Measurements from ENCODE around the gene RAB1A.

The RAB1A gene

DNA sequence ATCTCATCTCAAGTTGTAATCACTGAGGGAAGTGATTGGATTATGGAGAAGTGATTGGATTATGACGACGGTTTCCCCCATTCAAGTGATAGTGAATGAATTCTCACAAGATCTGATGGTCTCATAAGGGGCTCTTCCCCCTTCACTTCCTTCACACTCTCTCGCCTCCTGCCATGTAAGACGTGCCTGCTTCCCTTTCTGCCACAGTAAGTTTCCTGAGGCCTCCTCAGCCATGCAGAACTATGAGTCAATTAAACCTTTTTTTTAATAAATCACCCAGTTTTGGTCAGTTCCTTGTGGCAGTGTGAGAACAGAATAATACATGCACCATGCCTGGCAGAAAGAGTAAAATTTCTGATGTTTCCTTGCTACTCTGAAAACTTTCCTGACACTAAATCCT, 37.1 kb downstream of the RAB1A start:
- DNase-seq (ENCODE audit: low read depth), result no peak

DNA sequence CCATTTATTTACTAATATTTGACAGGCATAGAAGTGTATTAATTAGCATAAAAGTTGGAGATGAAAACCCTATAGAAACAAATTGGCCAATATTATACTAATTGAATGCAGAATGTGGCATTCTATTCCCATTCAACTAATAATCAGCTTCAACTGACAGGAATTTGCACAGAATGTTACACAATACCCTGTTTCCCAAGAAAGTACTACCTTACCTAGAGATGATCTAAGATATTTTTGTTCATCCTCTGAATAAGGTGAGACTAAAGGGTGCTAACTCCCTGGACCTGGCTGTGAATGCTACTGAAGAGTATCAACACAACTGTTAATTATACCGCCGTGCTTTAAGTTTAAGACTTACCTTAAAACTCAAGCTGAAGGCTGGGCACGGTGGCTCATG, 44.8 kb downstream of the RAB1A start:
- TF ChIP-seq, protein P1, sequence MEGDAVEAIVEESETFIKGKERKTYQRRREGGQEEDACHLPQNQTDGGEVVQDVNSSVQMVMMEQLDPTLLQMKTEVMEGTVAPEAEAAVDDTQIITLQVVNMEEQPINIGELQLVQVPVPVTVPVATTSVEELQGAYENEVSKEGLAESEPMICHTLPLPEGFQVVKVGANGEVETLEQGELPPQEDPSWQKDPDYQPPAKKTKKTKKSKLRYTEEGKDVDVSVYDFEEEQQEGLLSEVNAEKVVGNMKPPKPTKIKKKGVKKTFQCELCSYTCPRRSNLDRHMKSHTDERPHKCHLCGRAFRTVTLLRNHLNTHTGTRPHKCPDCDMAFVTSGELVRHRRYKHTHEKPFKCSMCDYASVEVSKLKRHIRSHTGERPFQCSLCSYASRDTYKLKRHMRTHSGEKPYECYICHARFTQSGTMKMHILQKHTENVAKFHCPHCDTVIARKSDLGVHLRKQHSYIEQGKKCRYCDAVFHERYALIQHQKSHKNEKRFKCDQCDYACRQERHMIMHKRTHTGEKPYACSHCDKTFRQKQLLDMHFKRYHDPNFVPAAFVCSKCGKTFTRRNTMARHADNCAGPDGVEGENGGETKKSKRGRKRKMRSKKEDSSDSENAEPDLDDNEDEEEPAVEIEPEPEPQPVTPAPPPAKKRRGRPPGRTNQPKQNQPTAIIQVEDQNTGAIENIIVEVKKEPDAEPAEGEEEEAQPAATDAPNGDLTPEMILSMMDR (conservative IDR thresholded peaks at IDR 0.05; ENCODE audit: low read depth, low read length), result no peak
- no peak for DNase-seq (ENCODE audit: low read depth)

More for the DNA sequence above, 37.1 kb downstream of the RAB1A start:
- H3K4me3 ChIP-seq (ENCODE audit: low read depth, low read length), result no peak overlapping the region
- TF ChIP-seq, protein P1 (conservative IDR thresholded peaks at IDR 0.05; ENCODE audit: low read depth, low read length), result no peak

DNA sequence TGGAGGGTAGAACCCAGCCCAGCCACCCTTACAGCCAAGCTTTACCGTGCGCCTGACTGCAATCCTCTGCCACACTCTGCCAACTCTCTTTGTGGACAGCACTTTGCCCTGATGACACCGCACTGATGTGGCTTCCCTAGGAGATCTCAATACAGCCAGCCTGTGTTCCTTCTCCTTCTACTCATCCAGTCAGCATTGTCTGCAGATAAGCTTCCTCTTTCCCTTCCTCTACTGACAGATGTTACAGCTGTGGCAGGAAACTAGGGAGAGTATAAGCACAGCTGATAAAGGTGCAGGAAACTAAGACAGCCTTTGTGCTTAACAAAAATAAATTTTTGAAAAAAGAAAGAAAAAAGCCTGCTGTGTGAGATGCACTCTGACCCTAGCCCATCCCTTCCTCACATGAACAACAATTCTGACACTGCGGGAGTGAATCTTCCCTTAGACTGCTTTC, 48.6 kb downstream of the RAB1A start:
- TF ChIP-seq, protein P1 (conservative IDR thresholded peaks at IDR 0.05; ENCODE audit: low read depth, low read length), result no peak
- no peak overlapping the region for H3K4me3 ChIP-seq (ENCODE audit: low read depth, low read length)
- DNase-seq (ENCODE audit: low read depth), result peak; percentile 20

More for the DNA sequence above, 44.8 kb downstream of the RAB1A start:
- no peak overlapping the region for H3K4me3 ChIP-seq (ENCODE audit: low read depth, low read length)

DNA sequence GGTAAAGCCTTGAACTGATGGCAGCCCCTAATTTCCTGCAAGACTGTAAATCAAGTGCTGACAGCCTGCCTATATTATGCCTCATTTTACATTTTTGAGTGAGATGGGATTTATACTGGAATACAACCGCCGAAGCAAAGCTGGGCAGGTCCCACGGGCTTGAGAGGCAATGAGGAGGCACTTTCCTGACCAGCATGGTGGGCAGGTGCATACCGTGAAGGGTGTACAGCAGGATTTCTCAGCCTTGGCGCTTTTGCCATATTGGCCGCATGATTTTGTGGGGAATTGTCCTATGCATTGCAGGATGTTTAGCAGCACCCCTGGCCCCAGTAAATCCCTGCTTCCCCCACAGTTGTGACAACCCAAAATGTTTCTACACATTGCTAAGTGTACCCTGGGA, 50.9 kb downstream of the RAB1A start:
- no peak overlapping the region for H3K4me3 ChIP-seq (ENCODE audit: low read depth, low read length)
- no peak for DNase-seq (ENCODE audit: low read depth)
- TF ChIP-seq, protein P1 (conservative IDR thresholded peaks at IDR 0.05; ENCODE audit: low read depth, low read length), result no peak

DNA sequence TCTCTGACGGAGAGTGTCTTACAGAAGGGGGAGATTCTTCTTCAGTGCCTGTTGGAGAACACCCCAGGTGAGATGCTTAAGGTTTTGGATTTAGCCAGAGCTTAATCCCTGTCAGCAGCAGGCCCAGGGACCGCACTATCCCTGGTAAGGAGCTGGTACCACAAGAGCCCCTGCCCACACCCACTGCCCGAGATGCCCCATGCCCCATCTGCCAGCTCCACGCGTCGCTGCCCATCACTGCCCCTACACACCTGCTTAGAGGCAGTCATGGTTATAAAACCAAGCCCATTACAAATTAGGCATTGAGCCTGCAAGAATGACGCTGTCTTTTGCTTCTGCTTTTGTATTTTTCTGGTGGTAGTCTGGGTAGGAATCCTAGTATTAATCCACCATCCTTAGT, 52.0 kb downstream of the RAB1A start:
- TF ChIP-seq, protein P1 (conservative IDR thresholded peaks at IDR 0.05; ENCODE audit: low read depth, low read length), result no peak
- DNase-seq (ENCODE audit: low read depth), result no peak
- no peak overlapping the region for H3K4me3 ChIP-seq (ENCODE audit: low read depth, low read length)

DNA sequence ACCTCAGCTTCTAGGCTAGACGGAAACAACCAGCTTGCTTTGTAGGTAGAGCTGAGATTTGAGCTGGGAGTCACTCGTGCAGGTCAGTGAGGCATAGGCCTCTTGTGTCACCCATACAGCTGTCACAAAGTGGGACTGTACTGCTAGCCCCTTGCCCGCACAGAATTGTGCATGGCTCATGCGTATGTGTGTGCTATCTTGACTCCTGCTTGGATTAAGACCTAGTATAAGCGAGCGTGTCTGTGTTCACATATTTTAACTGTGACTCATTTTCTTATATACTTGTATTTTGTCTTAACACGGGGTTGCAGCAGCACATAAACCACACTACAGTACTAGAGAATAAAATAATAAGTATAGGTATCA, 53.6 kb downstream of the RAB1A start:
- peak; percentile 80 for DNase-seq (ENCODE audit: low read depth)
- TF ChIP-seq, protein P1 (conservative IDR thresholded peaks at IDR 0.05; ENCODE audit: low read depth, low read length), result no peak
- H3K4me3 ChIP-seq (ENCODE audit: low read depth, low read length), result no peak overlapping the region

DNA sequence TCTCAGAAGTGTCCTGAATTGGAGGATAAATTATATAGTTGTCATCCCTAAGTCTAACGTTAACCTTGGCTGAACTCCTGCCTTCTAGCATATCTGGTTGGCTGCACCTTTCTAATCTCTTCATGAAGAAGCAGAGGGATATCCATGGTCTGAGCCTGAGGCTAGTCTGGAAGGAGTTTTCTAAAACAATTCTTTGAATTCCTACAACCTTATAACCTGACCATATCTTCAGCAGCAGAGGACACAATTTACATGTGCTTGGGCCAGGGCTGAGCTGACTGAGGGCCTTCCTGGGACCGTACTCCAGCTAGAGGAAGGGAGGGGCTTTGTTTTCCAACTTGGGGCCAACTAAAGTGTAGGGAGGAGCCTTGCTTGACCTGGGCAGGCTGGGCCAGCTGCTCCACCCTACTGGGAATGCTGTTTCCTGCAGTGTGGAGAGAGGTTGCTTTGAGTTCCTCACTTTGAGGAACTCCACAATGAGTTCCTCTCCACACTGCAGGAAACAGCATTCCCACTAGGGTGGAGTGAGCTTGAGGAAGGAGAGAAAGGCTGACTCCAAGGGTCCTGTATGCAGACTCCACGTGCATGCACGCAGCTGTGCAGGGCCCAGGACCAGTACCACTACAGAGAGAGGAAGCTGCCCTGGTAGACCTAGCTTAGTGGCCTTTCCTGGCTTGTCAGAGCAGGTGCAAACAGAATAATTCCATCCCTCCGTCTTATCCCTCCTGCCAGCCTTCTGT, 54.1 kb downstream of the RAB1A start:
- TF ChIP-seq, protein P1 (conservative IDR thresholded peaks at IDR 0.05; ENCODE audit: low read depth, low read length), result no peak
- DNase-seq (ENCODE audit: low read depth), result peak; percentile 37
- no peak overlapping the region for H3K4me3 ChIP-seq (ENCODE audit: low read depth, low read length)
